GM12864 (cell line): ENCODE results near the gene NPLOC4.
A peak's percentile ranks its signal among the peaks of the same experiment; 100 is the strongest.

ENCODE experiments used
- DNase-seq: peaks from one replicate; pipeline ENCODE4 v3.0.0-alpha.2; 2011; ENCODE audit warnings: low read depth
- H3K4me3 ChIP-seq: 2 replicates; pipeline ENCODE4 v1.5.1; 2011; ENCODE audit warnings: mild to moderate bottlenecking, low read depth, low read length, control low read depth
- TF ChIP-seq, protein P1 (sequence below): IDR thresholded peaks from 2 replicates; pipeline ENCODE4 v1.5.1; 2011; ENCODE audit warnings: low read depth, mild to moderate bottlenecking, moderate library complexity, low read length, control low read depth, inconsistent platforms; ENCODE audit errors: missing control alignments

NPLOC4 gene

DNA sequence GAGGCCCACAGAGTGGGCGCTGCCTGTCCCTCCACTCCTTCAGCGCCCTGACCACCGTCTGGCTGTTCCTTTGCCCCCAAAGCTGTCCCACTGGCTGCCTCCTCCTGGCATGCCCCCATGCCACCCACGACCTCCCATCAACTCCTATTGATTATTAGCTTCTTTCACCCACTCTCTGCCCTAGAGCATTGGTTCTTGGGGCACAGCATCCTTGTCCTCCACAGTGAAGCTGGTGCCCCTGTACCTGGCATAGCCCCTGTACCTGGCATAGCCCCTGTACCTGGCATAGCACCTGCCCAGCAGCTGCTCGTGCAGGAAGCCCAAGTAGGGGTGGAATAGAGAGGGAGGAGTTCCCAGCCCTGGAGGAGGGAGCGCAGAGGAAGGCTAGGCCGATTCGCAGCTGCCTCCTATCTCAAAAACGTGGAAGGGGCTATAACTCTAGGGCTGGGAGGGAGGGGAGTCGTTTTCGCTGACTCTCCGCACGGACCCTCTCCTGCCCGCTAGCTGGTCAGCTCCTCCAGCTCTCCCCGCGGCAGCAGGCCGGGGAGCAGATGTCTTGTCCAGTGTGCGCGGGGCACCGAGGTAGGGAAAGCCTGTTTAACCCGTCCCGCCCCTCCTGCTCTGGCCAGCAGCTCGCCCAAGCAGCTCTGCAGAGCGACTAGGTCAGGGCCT, 118.7 kb downstream of the NPLOC4 start:
- no peak for DNase-seq
- peak overlapping the region; percentile 77 for H3K4me3 ChIP-seq
- TF ChIP-seq, protein P1, sequence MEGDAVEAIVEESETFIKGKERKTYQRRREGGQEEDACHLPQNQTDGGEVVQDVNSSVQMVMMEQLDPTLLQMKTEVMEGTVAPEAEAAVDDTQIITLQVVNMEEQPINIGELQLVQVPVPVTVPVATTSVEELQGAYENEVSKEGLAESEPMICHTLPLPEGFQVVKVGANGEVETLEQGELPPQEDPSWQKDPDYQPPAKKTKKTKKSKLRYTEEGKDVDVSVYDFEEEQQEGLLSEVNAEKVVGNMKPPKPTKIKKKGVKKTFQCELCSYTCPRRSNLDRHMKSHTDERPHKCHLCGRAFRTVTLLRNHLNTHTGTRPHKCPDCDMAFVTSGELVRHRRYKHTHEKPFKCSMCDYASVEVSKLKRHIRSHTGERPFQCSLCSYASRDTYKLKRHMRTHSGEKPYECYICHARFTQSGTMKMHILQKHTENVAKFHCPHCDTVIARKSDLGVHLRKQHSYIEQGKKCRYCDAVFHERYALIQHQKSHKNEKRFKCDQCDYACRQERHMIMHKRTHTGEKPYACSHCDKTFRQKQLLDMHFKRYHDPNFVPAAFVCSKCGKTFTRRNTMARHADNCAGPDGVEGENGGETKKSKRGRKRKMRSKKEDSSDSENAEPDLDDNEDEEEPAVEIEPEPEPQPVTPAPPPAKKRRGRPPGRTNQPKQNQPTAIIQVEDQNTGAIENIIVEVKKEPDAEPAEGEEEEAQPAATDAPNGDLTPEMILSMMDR = no peak

DNA sequence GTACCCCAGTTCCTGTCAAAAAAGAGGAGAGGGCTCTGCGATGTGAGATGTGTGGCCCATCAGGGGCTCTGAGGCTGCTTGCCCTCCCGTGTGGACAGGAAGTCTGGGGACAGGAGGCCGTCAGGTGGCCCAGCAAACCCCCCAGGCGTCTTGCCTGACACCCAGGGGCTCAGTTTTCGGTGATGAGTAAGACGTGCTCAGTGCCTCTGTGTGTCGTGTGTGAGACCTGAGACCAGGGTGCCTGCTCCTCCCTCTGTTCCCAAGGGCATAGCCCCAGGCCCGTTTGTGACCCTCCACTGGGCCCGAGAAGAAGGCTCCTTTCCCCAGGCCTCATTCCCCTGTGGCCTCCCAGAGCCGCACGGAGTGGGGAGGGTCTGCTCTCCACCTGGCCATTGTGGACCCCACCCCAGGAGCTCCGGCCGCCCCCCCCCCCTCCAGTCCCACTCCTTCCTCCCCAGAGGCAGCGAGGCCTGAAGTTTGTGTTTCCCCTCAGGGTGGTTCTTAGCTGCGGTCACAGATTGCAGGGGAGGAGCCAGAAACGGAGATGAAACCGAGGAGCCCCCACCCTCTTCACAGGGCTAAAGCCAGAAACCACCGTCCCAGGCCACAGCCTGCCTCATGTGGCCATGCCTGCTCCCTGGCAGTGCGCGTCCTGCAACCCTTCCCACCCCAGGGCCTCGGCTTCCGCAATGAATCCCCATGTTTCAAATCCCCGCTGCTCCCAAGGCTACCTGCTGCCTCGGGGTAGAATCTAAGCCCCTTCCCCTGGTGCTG, 119.4 kb downstream of the NPLOC4 start:
- peak; percentile 89 for DNase-seq
- peak overlapping the region; percentile 77 for H3K4me3 ChIP-seq
- TF ChIP-seq, protein P1 = no peak

DNA sequence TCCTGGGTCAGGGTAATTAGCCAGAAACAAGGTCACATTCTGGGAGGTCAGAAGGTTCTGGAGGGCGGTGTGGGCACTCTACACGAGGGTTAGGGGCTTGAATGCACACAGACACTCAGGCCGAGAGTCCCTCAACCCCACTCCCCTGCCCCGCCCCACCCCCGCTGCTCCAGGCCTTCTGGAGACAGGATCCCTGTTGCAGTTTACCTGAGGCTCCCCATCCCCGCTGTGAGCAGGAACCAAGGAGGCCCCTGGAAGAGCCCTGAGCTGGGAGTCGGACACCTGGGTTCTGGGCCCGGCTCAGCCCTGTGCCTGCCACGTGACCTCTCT, 119.9 kb downstream of the NPLOC4 start:
- H3K4me3 ChIP-seq = peak overlapping the region; percentile 77
- no peak for DNase-seq
- TF ChIP-seq, protein P1 = no peak

DNA sequence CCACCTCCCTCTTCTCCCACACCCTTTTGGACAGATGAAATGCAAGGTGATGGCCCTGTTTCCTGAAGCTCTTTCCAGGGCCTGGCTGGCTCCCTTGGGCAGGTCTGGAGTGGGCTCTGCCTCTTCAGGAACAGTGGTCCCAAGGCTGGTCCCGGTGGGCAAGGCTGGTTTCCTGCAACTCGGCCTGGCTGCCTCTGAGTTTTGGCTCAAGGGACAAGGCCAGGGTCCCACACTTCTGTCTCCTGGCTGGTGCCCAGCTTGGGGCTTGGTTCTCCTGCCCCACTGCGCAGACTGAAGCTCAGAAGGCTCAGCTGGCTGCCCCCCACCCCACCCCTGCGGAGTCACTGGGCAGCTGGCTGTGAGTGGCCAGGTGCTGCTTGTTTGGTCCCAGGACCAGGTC, 120.5 kb downstream of the NPLOC4 start:
- TF ChIP-seq, protein P1 = no peak
- DNase-seq = no peak
- peak overlapping the region; percentile 77 for H3K4me3 ChIP-seq

DNA sequence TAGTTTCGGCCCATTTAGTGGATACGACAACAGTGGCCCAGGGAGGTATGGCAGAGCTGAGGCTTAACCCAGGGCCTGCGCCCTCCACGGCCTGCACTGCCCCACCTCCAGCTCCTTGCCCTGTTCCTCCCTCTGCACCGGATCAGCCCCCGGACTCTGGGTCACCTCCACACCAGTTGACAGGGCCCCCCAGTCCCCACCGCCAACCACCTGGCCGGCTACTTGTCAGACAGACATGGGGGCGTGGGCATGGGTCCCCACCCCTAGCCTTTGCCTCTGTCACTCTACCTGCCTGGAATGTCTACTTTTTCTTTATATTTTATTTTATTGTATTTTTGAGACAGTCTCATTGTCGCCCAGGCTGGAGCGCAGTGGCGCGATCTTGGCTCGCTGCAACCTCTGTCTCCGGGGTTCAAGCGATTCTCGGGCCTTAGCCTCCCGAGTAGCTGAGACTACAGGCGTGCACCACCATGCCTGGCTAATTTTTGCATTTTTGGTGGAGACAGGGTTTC, 121.3 kb downstream of the NPLOC4 start:
- no peak for DNase-seq
- peak overlapping the region; percentile 77 for H3K4me3 ChIP-seq
- TF ChIP-seq, protein P1 = no peak

DNA sequence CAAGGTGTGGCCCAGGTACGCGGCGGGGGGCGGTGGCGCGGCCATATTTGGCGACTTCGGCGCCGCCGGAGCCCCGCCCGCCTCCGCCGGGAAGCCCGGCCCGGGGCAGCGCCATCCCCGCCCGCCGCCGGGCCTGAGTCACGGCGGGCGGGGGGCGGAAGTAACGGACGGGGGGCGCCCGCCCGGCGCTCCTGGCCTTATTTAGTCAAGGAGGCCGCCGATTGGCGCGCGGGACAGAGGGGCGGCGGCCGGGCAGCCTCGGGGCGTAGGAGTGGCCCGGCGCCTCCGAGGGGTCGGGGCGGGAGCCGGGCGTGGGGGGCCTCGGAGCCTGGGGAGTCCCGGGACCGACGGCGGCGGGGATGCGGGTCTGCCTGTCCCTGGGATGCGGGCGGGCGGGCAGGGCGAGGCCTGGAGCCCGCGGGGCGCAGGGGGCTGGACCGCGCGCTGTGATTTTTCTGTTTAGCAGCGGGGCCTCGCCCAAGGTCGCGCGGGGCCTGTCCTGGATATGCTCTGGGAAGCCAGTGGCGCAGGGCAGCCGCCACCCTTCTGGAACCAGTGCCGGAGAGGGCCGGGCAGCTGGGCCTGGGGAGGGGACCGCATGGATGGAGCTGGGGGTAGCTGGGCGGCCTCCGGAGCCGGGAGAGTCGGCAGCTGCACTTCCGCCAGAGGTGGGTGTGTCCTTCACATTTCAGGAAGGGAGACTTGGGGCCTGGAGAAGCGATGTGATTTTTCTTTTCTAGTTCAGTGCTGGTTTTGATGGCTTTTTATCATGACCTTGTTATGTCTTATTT, 122.0 kb downstream of the NPLOC4 start:
- TF ChIP-seq, protein P1 = no peak
- DNase-seq = no peak
- peak overlapping the region; percentile 77 for H3K4me3 ChIP-seq
